Liver (tissue), 3 donors: ENCODE measurements around the gene IRGQ.

ENCODE experiments used
- CTCF ChIP-seq: fragments of 150-350 bp; IDR thresholded peaks from 2 replicates; pipeline ENCODE4 v1.5.1; 2017; ENCODE audit warnings: improper control_type of control experiment, low read depth, low read length; ENCODE audit not compliant: missing input control
- GABPA ChIP-seq, 2 donors: IDR thresholded peaks in 1 of 2; conservative IDR thresholded peaks in 1 of 2; 2 replicates each; pipeline ENCODE4 v1.6.1; 2016; ENCODE audit warnings: antibody characterized with exemption in 2 of 2, mild to moderate bottlenecking in 1 of 2, moderate library complexity in 1 of 2
- HNF4G ChIP-seq: IDR thresholded peaks from 2 replicates; pipeline ENCODE4 v1.6.1; 2016; ENCODE audit warnings: antibody characterized with exemption
- MAX ChIP-seq: IDR thresholded peaks from 2 replicates; pipeline ENCODE4 v1.6.1; 2016; ENCODE audit warnings: antibody characterized with exemption
- NR2F2 ChIP-seq: IDR thresholded peaks from 2 replicates; pipeline ENCODE4 v1.6.1; 2016; ENCODE audit warnings: antibody characterized with exemption
- REST ChIP-seq: IDR thresholded peaks from 2 replicates; pipeline ENCODE4 v1.6.1; 2016; ENCODE audit warnings: antibody characterized with exemption, mild to moderate bottlenecking
- RXRA ChIP-seq, 2 donors: IDR thresholded peaks; 2 replicates each; pipeline ENCODE4 v1.6.1; 2017 to 2018; ENCODE audit warnings: antibody characterized with exemption in 2 of 2, mild to moderate bottlenecking in 1 of 2
- SP1 ChIP-seq: IDR thresholded peaks from 2 replicates; pipeline ENCODE4 v1.6.1; 2018; ENCODE audit warnings: antibody characterized with exemption, mild to moderate bottlenecking
- TAF1 ChIP-seq: conservative IDR thresholded peaks from 2 replicates; pipeline ENCODE4 v1.6.1; 2016; ENCODE audit warnings: antibody characterized with exemption, mild to moderate bottlenecking
- donor health status: healthy.
- donor health status: healthy.

GRCh38 chr19:43639519-43640423 is 43.8 kb upstream of the IRGQ start, which contains the start of gene CADM4:
- no peak for TF ChIP-seq SP1
- TF ChIP-seq HNF4G: no peak
- no peak for TF ChIP-seq CTCF
- TF ChIP-seq GABPA (IDR thresholded peaks at IDR 0.05 in 1 of 2, conservative IDR thresholded peaks at IDR 0.05 in 1 of 2): no peak
- TF ChIP-seq NR2F2: no peak
- TF ChIP-seq MAX: no peak
- no peak for TF ChIP-seq TAF1
- TF ChIP-seq RXRA (IDR thresholded peaks at IDR 0.05): no peak
- no peak for TF ChIP-seq REST
